H9 (cell line): ENCODE measurements around the gene RRAS. TPM values are rescaled to one million over a fixed set of nuclear protein-coding genes. Genes with fewer than 3 reads are reported as not detected.

Experiments used
- DNase-seq: peaks from one replicate; pipeline ENCODE4 v3.0.0-alpha.2; 2017
- H2AFZ ChIP-seq: one replicate; pipeline ENCODE4 v1.6.1; 2013; ENCODE audit warnings: mild to moderate bottlenecking, low read length, control low read depth, moderate library complexity
- H2AK5ac ChIP-seq: 2 replicates; pipeline ENCODE4 v1.6.1; 2013; ENCODE audit warnings: low read length, control low read depth, mixed read lengths; ENCODE audit not compliant: insufficient read length
- H2BK120ac ChIP-seq: one replicate; pipeline ENCODE4 v1.6.1; 2013; ENCODE audit warnings: low read depth, mild to moderate bottlenecking, low read length, control low read depth, inconsistent platforms; ENCODE audit not compliant: poor library complexity, severe bottlenecking
- H2BK12ac ChIP-seq: 2 replicates; pipeline ENCODE4 v1.6.1; 2013; ENCODE audit warnings: low read length, control low read depth, mixed read lengths, low read depth; ENCODE audit not compliant: insufficient read length
- H2BK15ac ChIP-seq: 2 replicates; pipeline ENCODE4 v1.6.1; 2013; ENCODE audit warnings: low read depth, low read length, control low read depth
- H2BK20ac ChIP-seq: one replicate; pipeline ENCODE4 v1.6.1; 2013; ENCODE audit warnings: low read depth, mild to moderate bottlenecking, low read length, control low read depth, inconsistent platforms; ENCODE audit not compliant: poor library complexity, severe bottlenecking
- H2BK5ac ChIP-seq: 2 replicates; pipeline ENCODE4 v1.6.1; 2013; ENCODE audit warnings: low read length, control low read depth, mixed read lengths; ENCODE audit not compliant: insufficient read length
- H3K14ac ChIP-seq: 2 replicates; pipeline ENCODE4 v1.6.1; 2013; ENCODE audit warnings: low read length, control low read depth; ENCODE audit not compliant: insufficient read depth
- H3K18ac ChIP-seq: 2 replicates; pipeline ENCODE4 v1.6.1; 2013; ENCODE audit warnings: low read depth, mild to moderate bottlenecking, mixed read lengths, low read length, control low read depth; ENCODE audit not compliant: insufficient read length
- H3K23ac ChIP-seq: 2 replicates; pipeline ENCODE4 v1.6.1; 2013; ENCODE audit warnings: low read length, control low read depth, mixed read lengths, low read depth; ENCODE audit not compliant: insufficient read length
- H3K23me2 ChIP-seq: 2 replicates; pipeline ENCODE4 v1.6.1; 2013; ENCODE audit warnings: low read depth, mild to moderate bottlenecking, mixed read lengths, low read length, control low read depth; ENCODE audit not compliant: insufficient read length, poor library complexity, severe bottlenecking
- H3K27ac ChIP-seq: 2 replicates; pipeline ENCODE4 v1.5.1; 2013; ENCODE audit warnings: low read length, control low read depth, mixed read lengths, low read depth; ENCODE audit not compliant: insufficient read length
- H3K27me3 ChIP-seq: 2 replicates; pipeline ENCODE4 v1.6.1; 2013; ENCODE audit warnings: low read length, control low read depth, inconsistent platforms; ENCODE audit not compliant: insufficient read depth
- H3K4ac ChIP-seq: 2 replicates; pipeline ENCODE4 v1.6.1; 2013; ENCODE audit warnings: low read depth, mild to moderate bottlenecking, control low read depth, inconsistent platforms, low read length, moderate library complexity
- H3K4me1 ChIP-seq: 2 replicates; pipeline ENCODE4 v1.6.1; 2013; ENCODE audit warnings: low read length, control low read depth, inconsistent platforms; ENCODE audit not compliant: insufficient read depth
- H3K4me2 ChIP-seq: 2 replicates; pipeline ENCODE4 v1.6.1; 2013; ENCODE audit warnings: low read length, control low read depth, mixed read lengths; ENCODE audit not compliant: insufficient read length, insufficient read depth
- H3K56ac ChIP-seq: 2 replicates; pipeline ENCODE4 v1.6.1; 2013; ENCODE audit warnings: low read depth, mild to moderate bottlenecking, mixed read lengths, low read length, control low read depth; ENCODE audit not compliant: insufficient read length
- H3K79me1 ChIP-seq: 2 replicates; pipeline ENCODE4 v1.6.1; 2013; ENCODE audit warnings: low read depth, mild to moderate bottlenecking, moderate library complexity, low read length, control low read depth, inconsistent platforms; ENCODE audit not compliant: insufficient read depth, poor library complexity, severe bottlenecking
- H3K79me2 ChIP-seq: 2 replicates; pipeline ENCODE4 v1.6.1; 2013; ENCODE audit warnings: low read length, control low read depth, inconsistent platforms; ENCODE audit not compliant: insufficient read depth
- H3K9ac ChIP-seq: 2 replicates; pipeline ENCODE4 v1.6.1; 2013; ENCODE audit warnings: low read length, control low read depth, mixed read lengths; ENCODE audit not compliant: insufficient read length; ENCODE audit errors: extremely low read depth
- H3K9me3 ChIP-seq: one replicate; pipeline ENCODE4 v1.6.1; 2013; ENCODE audit warnings: low read depth, low read length, inconsistent platforms; ENCODE audit not compliant: control insufficient read depth
- H3T11ph ChIP-seq: one replicate; pipeline ENCODE4 v1.6.1; 2013; ENCODE audit warnings: mild to moderate bottlenecking, low read length, control low read depth, inconsistent platforms
- H4K20me1 ChIP-seq: one replicate; pipeline ENCODE4 v1.6.1; 2013; ENCODE audit not compliant: control insufficient read depth, insufficient read length, insufficient read depth
- H4K5ac ChIP-seq: 2 replicates; pipeline ENCODE4 v1.6.1; 2013; ENCODE audit warnings: low read depth, mild to moderate bottlenecking, mixed read lengths, low read length, control low read depth; ENCODE audit not compliant: insufficient read length
- H4K8ac ChIP-seq: replicated peaks from 2 replicates; pipeline ENCODE4 v1.6.1; 2013; ENCODE audit warnings: low read length, control low read depth, mixed read lengths, low read depth; ENCODE audit not compliant: insufficient read length
- H4K91ac ChIP-seq: 2 replicates; pipeline ENCODE4 v1.6.1; 2013; ENCODE audit warnings: low read depth, mild to moderate bottlenecking, moderate library complexity, mixed read lengths, low read length, control low read depth; ENCODE audit not compliant: insufficient read length
- H3K27ac Mint-ChIP-seq, 3 experiments: 2 replicates in 2 of 3; 3 replicates in 1 of 3; pipeline ENCODE4 v1.8.0; 2020 to 2021; ENCODE audit warnings: mixed read lengths in 3 of 3, mild to moderate bottlenecking in 1 of 3, moderate library complexity in 1 of 3
- H3K27me3 Mint-ChIP-seq: 2 replicates; pipeline ENCODE4 v1.8.0; 2021; ENCODE audit warnings: low read depth, mild to moderate bottlenecking, moderate library complexity, mixed read lengths
- H3K36me3 Mint-ChIP-seq, 3 experiments: 2 replicates in 2 of 3; 3 replicates in 1 of 3; pipeline ENCODE4 v1.8.0; 2020 to 2021; ENCODE audit warnings: low read depth in 3 of 3, mixed read lengths in 3 of 3; ENCODE audit not compliant: insufficient read depth in 1 of 3
- H3K4me1 Mint-ChIP-seq, 2 experiments: 2 replicates each; pipeline ENCODE4 v1.8.0; 2020; ENCODE audit warnings: mixed read lengths in 2 of 2
- H3K4me3 Mint-ChIP-seq, 2 experiments: 2 replicates in 1 of 2; 3 replicates in 1 of 2; pipeline ENCODE4 v1.8.0; 2020 to 2021; ENCODE audit warnings: mild to moderate bottlenecking in 2 of 2, mixed read lengths in 2 of 2, moderate library complexity in 1 of 2
- H3K9me3 Mint-ChIP-seq, 2 experiments: 2 replicates in 1 of 2; 3 replicates in 1 of 2; pipeline ENCODE4 v1.8.0; 2020; ENCODE audit warnings: mild to moderate bottlenecking in 2 of 2, mixed read lengths in 2 of 2, moderate library complexity in 1 of 2
- WGBS: extraction: QIAGEN DNeasy Blood & Tissue Kit; methylation state at CpG from one replicate; pipeline ENCODE4 v1.1.7; 2013; ENCODE audit warnings: missing lambda C conversion rate, low lambda C conversion rate, mixed read lengths; ENCODE audit not compliant: insufficient read length; ENCODE audit errors: extremely low coverage; 5-methylcytosine and 5-hydroxymethylcytosine counted together
- total RNA-seq: library from RNA; stranded (reverse); gene quantifications from 2 replicates; pipeline ENCODE4 v1.2.1, GENCODE V29; 2021
- TF ChIP-seq, protein P1 (sequence below): fragments of 200-600 bp; sonication (generic); conservative IDR thresholded peaks from 3 replicates; pipeline ENCODE4 v1.8.0; 2021; ENCODE audit warnings: antibody characterized with exemption, mild to moderate bottlenecking

RRAS gene
- total RNA-seq, 1 experiment from 2014 or later: 9.9 TPM

DNA sequence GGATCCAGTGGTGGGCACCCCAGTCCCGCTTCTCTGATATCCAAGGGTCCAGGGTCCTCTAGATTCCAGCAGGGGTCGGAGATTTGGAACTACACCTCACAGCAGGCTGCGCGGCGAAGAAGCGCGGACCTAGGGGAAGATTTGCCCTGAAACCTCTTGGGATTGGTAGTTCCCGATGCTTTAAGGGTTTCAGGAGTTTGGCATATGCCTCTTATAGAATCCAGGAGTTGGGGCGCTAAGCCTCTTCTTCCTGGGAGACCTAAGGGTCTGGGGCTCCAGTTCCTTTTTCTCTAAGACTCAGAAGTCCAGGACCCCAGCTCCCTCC is 26.1 kb upstream of the RRAS start:
- H3K23ac ChIP-seq: no peak overlapping the region
- no peak overlapping the region for H3K27ac ChIP-seq
- no peak overlapping the region for H2BK12ac ChIP-seq
- H2AFZ ChIP-seq: no peak overlapping the region
- no peaks in the 10 kb centered on the region for H3K27me3 ChIP-seq
- no peak for DNase-seq
- no peak overlapping the region for H4K5ac ChIP-seq
- peak overlapping the region; percentile 74 for H3K9ac ChIP-seq
- peaks cover 18% of the 10 kb centered on the region for H3K23me2 ChIP-seq
- peaks cover 0 to 1% of the 10 kb centered on the region in 2 experiments; a peak in 3 of 5 replicates for H3K9me3 Mint-ChIP-seq
- H2AK5ac ChIP-seq: no peak overlapping the region
- no peak overlapping the region for H2BK20ac ChIP-seq
- H3K36me3 Mint-ChIP-seq: peaks cover 33 to 57% (median 56%) of the 10 kb centered on the region in 3 experiments; a peak in 6 of 7 replicates
- H3K4me2 ChIP-seq: peak overlapping the region; percentile 99
- H2BK15ac ChIP-seq: no peak overlapping the region
- H3K27me3 Mint-ChIP-seq: peaks cover 3% of the 10 kb centered on the region
- H4K91ac ChIP-seq: no peak overlapping the region
- H2BK5ac ChIP-seq: no peak overlapping the region
- peak overlapping the region; percentile 99 to 100 for H3K4me3 Mint-ChIP-seq
- no peaks in the 10 kb centered on the region for H3K9me3 ChIP-seq
- H3K4ac ChIP-seq: no peak overlapping the region
- no peak overlapping the region for H2BK120ac ChIP-seq
- no peak overlapping the region for H3K56ac ChIP-seq
- peaks cover 5% of the 10 kb centered on the region; the same call in 1 of the 2 replicates for H3K79me2 ChIP-seq
- peaks cover 11% of the 10 kb centered on the region for H3K79me1 ChIP-seq
- no peaks in the 10 kb centered on the region for H4K20me1 ChIP-seq
- TF ChIP-seq, protein P1, sequence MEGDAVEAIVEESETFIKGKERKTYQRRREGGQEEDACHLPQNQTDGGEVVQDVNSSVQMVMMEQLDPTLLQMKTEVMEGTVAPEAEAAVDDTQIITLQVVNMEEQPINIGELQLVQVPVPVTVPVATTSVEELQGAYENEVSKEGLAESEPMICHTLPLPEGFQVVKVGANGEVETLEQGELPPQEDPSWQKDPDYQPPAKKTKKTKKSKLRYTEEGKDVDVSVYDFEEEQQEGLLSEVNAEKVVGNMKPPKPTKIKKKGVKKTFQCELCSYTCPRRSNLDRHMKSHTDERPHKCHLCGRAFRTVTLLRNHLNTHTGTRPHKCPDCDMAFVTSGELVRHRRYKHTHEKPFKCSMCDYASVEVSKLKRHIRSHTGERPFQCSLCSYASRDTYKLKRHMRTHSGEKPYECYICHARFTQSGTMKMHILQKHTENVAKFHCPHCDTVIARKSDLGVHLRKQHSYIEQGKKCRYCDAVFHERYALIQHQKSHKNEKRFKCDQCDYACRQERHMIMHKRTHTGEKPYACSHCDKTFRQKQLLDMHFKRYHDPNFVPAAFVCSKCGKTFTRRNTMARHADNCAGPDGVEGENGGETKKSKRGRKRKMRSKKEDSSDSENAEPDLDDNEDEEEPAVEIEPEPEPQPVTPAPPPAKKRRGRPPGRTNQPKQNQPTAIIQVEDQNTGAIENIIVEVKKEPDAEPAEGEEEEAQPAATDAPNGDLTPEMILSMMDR: peak; percentile 30; the same call in 1 of the 3 replicates
- no peak overlapping the region for H4K8ac ChIP-seq
- WGBS: no CpG with 5 or more reads among the region's 9 CpGs
- H3K18ac ChIP-seq: no peak overlapping the region
- H3K14ac ChIP-seq: no peak overlapping the region
- H3K4me1 ChIP-seq: no peaks in the 10 kb centered on the region
- peak overlapping the region; percentile 96 to 99 (median 96); a peak in 4 of 7 replicates for H3K27ac Mint-ChIP-seq
- H3K4me1 Mint-ChIP-seq: peaks cover 12 to 37% of the 10 kb centered on the region in 2 experiments
- H3T11ph ChIP-seq: no peak overlapping the region
